Tibial nerve (tissue), 4 donors: Measurements from ENCODE around the gene GPRIN3. TPM values are rescaled to one million over a fixed set of nuclear protein-coding genes. Genes with fewer than 3 reads are reported as not detected.

Experiments
- DNase-seq, 2 donors: peaks; one replicate each; pipeline ENCODE4 v3.0.0-alpha.2; 2019; ENCODE audit warnings: low spot score in 2 of 2
- H3K27ac ChIP-seq, 4 donors: fragments of 200-600 bp; sonication (generic) in 3 of 4; one replicate each; pipeline ENCODE4 v1.5.1; 2017 to 2019; ENCODE audit warnings: mild to moderate bottlenecking in 1 of 4
- H3K27me3 ChIP-seq, 2 donors: fragments of 200-600 bp; sonication (generic) in 1 of 2; one replicate each; pipeline versions ENCODE4 v1.5.1 to v1.6.0; 2017 to 2019
- H3K36me3 ChIP-seq, 3 donors: fragments of 200-600 bp; sonication (generic); one replicate each; pipeline ENCODE4 v1.5.1; 2018 to 2019
- H3K4me1 ChIP-seq, 4 donors: fragments of 200-600 bp; sonication (generic) in 3 of 4; one replicate each; pipeline ENCODE4 v1.5.1; 2017 to 2019
- H3K4me3 ChIP-seq, 4 donors: fragments of 200-600 bp; sonication (generic) in 3 of 4; one replicate each; pipeline ENCODE4 v1.5.1; 2017 to 2019; ENCODE audit warnings: mild to moderate bottlenecking in 1 of 4, moderate library complexity in 1 of 4
- H3K9me3 ChIP-seq, 4 donors: fragments of 200-600 bp; sonication (generic) in 3 of 4; one replicate each; pipeline ENCODE4 v1.5.1; 2017 to 2019
- CTCF ChIP-seq, 5 experiments: fragments of 200-600 bp in 3 of 5; fragments of 450-650 bp in 2 of 5; sonication (generic) in 3 of 5; IDR thresholded peaks; one replicate each; pipeline ENCODE4 v1.5.1; 2016 to 2019; ENCODE audit warnings: antibody characterized with exemption in 5 of 5, mild to moderate bottlenecking in 3 of 5, moderate library complexity in 2 of 5
- EP300 ChIP-seq, 2 donors: sonication (generic); formaldehyde crosslinking; IDR thresholded peaks; one replicate each; pipeline ENCODE4 v1.6.1; 2017; ENCODE audit warnings: antibody characterized with exemption in 2 of 2, mild to moderate bottlenecking in 1 of 2
- POLR2A ChIP-seq, 2 donors: fragments of 450-650 bp; IDR thresholded peaks; one replicate each; pipeline ENCODE4 v1.6.1; 2017; ENCODE audit warnings: antibody characterized with exemption in 2 of 2, mild to moderate bottlenecking in 2 of 2, moderate library complexity in 2 of 2
- WGBS, 2 donors: methylation state at CpG; one replicate each; pipeline ENCODE4 v1.1.5; 2018; 5-methylcytosine and 5-hydroxymethylcytosine counted together
- total RNA-seq, 4 donors: library from RNA; depleted of rRNA; stranded (reverse); fragments of >200 nt; gene quantifications; one replicate each; pipeline ENCODE4 v1.1.0, GENCODE V29; 2016

The GPRIN3 gene
- total RNA-seq, 4 donors from 2014 or later: 2.3 to 5.2 (median 4.6) TPM

DNA sequence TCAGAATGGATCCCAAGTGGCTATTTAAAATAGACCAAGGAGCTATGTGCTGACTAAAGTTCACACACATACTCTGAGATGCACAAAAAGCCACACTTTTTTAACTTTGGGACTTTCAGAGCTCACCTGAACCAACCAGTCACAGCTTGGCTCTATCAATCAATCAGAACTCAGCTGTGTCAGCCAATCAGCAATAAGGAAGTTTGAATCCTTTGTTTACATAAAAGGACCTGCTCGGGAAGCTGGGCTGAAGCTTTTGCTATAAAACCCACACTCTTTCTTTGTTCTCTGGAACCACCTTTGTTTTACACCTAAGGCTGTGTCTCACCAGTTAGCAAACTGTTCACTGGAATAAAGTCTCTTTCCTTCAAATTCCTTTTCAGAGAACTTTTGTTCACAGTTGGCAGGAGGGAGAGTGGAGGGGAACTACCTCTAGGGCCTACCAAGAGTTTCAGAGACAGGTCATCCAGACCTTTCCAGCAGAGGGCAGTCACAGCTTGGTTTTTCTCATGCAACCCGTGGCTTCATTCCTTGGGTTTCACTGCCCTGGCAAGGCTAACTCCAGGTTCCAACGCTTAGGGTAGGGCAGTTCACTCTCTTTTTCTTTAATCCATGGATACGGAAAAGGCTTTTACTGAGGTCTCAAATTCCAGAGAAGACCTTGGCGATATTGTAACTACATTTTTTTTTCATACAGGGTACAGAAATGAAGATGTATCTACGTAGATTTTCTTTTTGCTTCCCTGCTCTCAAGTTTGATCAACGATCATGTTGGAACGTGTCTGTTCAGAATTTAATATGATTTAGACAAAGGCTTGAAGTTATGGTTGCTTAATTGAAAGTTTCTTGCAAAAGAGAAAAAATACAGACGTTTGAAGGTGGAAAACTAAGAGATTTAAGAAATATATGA lies 80.7 kb downstream of the GPRIN3 start:
- no peak overlapping the region for H3K27ac ChIP-seq
- peak; percentile 56 to 87 for DNase-seq
- no peak overlapping the region for H3K4me3 ChIP-seq
- peaks cover 0 to 4% (median 0%) of the 10 kb centered on the region in 4 donors for H3K4me1 ChIP-seq
- no peaks in the 10 kb centered on the region for H3K27me3 ChIP-seq
- no peaks in the 10 kb centered on the region for H3K36me3 ChIP-seq
- TF ChIP-seq POLR2A (IDR thresholded peaks at IDR 0.05): no peak
- peak; percentile 49 to 78 (median 62) for TF ChIP-seq CTCF (IDR thresholded peaks at IDR 0.05)
- TF ChIP-seq EP300 (IDR thresholded peaks at IDR 0.05): no peak
- WGBS, 2 donors: 41 to 43% methylated on average over 9 of the region's 9 CpGs
- H3K9me3 ChIP-seq: no peaks in the 10 kb centered on the region

DNA sequence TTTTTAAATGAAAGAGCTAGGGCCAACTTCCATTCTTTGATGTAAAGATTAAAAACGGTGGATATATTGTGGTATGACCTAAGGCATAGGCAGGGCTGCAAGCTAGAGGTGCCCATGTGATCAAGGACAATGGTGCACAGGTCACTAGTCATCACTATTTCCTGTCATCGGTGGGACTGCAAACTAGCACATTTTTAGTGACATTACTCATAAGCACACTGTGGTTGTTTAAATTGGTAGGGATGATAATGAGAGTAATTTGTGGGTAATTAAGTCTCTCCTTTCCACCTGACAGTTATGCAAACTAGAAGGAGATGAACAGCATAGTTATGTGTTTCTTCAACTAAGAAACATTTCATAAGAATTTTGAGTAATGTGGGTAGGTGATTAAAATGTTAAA lies 85.4 kb downstream of the GPRIN3 start:
- Histone ChIP-seq H3K9me3 (no peaks in the 10 kb centered on the region), H3K27me3 (no peaks in the 10 kb centered on the region), H3K27ac (no peak overlapping the region), H3K4me3 (no peak overlapping the region), H3K36me3 (no peaks in the 10 kb centered on the region), H3K4me1 (peaks cover 0 to 4% (median 0%) of the 10 kb centered on the region in 4 donors)
- no peak for TF ChIP-seq CTCF (IDR thresholded peaks at IDR 0.05)
- TF ChIP-seq EP300 (IDR thresholded peaks at IDR 0.05): no peak
- TF ChIP-seq POLR2A (IDR thresholded peaks at IDR 0.05): no peak
- DNase-seq: no peak
- 65% methylated on average over 2 of the region's 2 CpGs for WGBS, 2 donors

DNA sequence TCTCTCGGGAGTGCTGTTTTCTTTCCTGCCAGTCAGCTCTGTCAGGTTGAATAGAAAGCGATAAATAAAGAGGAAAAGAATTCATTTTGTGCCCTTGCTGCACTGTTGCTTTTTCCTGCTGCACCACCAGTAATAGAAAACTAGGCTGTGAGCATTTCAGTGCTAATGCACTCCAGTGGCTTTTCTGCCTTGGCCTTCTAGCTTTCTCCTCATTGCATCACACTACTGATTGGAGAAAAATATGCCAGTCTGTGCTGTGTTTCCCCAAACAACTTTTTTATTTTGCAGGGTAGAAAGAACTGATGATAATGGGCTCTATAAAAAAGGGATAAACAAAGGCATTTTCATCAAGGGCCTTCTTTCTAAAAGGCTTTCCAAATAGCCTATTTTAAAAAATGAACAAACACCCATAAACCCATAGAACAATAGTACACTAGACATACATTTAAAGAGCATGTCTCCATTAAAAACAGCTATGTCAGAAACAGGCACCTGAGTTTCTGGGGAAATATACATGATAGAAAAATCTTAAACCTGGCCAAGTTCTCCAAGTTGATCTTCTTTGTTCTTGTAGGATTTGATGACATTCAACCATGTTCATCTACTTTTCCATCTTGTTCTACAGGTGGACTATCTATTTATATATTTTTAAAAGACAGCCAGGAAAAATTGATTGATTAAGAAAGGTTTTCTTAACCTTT lies 86.3 kb downstream of the GPRIN3 start:
- H3K9me3 ChIP-seq: no peaks in the 10 kb centered on the region
- no peak for DNase-seq
- no peaks in the 10 kb centered on the region for H3K36me3 ChIP-seq
- 82 to 85% methylated on average over 2 of the region's 2 CpGs for WGBS, 2 donors
- no peak overlapping the region for H3K4me3 ChIP-seq
- H3K27me3 ChIP-seq: no peaks in the 10 kb centered on the region
- H3K4me1 ChIP-seq: no peaks in the 10 kb centered on the region
- no peak overlapping the region for H3K27ac ChIP-seq
- no peak for TF ChIP-seq CTCF (IDR thresholded peaks at IDR 0.05)
- no peak for TF ChIP-seq POLR2A (IDR thresholded peaks at IDR 0.05)
- no peak for TF ChIP-seq EP300 (IDR thresholded peaks at IDR 0.05)

- Histone ChIP-seq H3K4me3 (no peak overlapping the region), H3K9me3 (no peaks in the 10 kb centered on the region), H3K36me3 (no peaks in the 10 kb centered on the region), H3K27me3 (no peaks in the 10 kb centered on the region), H3K4me1 (no peaks in the 10 kb centered on the region), H3K27ac (no peak overlapping the region)
- WGBS, 2 donors: 77 to 80% methylated on average over 1 of the region's 1 CpG
- DNase-seq: no peak
- TF ChIP-seq EP300 (IDR thresholded peaks at IDR 0.05): no peak
- no peak for TF ChIP-seq POLR2A (IDR thresholded peaks at IDR 0.05)
- TF ChIP-seq CTCF (IDR thresholded peaks at IDR 0.05): no peak
Observed at GRCh38 chr4:89218587-89218986, 89.0 kb downstream of the GPRIN3 start.

- DNase-seq: no peak
- TF ChIP-seq CTCF (IDR thresholded peaks at IDR 0.05): no peak
- no peak for TF ChIP-seq POLR2A (IDR thresholded peaks at IDR 0.05)
- no peak for TF ChIP-seq EP300 (IDR thresholded peaks at IDR 0.05)
- no peaks in the 10 kb centered on the region for H3K4me1 ChIP-seq
- WGBS, 2 donors: 77% methylated on average over 1 of the region's 1 CpG
- H3K27ac ChIP-seq: no peak overlapping the region
- no peaks in the 10 kb centered on the region for H3K36me3 ChIP-seq
- H3K27me3 ChIP-seq: no peaks in the 10 kb centered on the region
- H3K9me3 ChIP-seq: no peaks in the 10 kb centered on the region
- H3K4me3 ChIP-seq: no peak overlapping the region
Observed at GRCh38 chr4:89217604-89218003, 90.0 kb downstream of the GPRIN3 start.
